Smooth muscle cell (in vitro differentiated cells): ENCODE results near the gene LDB2. TPM values are rescaled to one million over a fixed set of nuclear protein-coding genes. Genes with fewer than 3 reads are reported as not detected.

ENCODE experiments used
- DNase-seq: peaks from one replicate; lab custom pipeline; 2025; ENCODE audit not compliant: unreplicated experiment; lab: John Stamatoyannopoulos, UW
- H2AFZ ChIP-seq: fragments of 200-600 bp; sonication (generic); 2 replicates; pipeline ENCODE4 v1.6.0; 2016; ENCODE audit warnings: antibody characterized with exemption, low read depth, mild to moderate bottlenecking
- H3F3A ChIP-seq: fragments of 200-600 bp; sonication (generic); 2 replicates; pipeline ENCODE4 v1.6.0; 2017; ENCODE audit warnings: antibody characterized with exemption, low read depth
- H3K27ac ChIP-seq: fragments of 200-600 bp; sonication (generic); 2 replicates; pipeline ENCODE4 v1.5.1; 2016; ENCODE audit warnings: low read depth, mild to moderate bottlenecking
- H3K27me3 ChIP-seq: fragments of 200-600 bp; sonication (generic); 2 replicates; pipeline ENCODE4 v1.6.1; 2016; ENCODE audit warnings: low read depth, mild to moderate bottlenecking
- H3K36me3 ChIP-seq: fragments of 200-600 bp; sonication (generic); 2 replicates; pipeline ENCODE4 v1.5.1; 2016; ENCODE audit warnings: low read depth
- H3K4me1 ChIP-seq: fragments of 200-600 bp; sonication (generic); 2 replicates; pipeline ENCODE4 v1.5.1; 2016; ENCODE audit warnings: low read depth
- H3K4me2 ChIP-seq: fragments of 200-600 bp; sonication (generic); 2 replicates; pipeline ENCODE4 v1.6.0; 2016; ENCODE audit warnings: mild to moderate bottlenecking
- H3K4me3 ChIP-seq: fragments of 200-600 bp; sonication (generic); 2 replicates; pipeline ENCODE4 v1.5.1; 2016; ENCODE audit warnings: mild to moderate bottlenecking
- H3K79me2 ChIP-seq: fragments of 200-600 bp; sonication (generic); 2 replicates; pipeline ENCODE4 v1.6.0; 2016; ENCODE audit warnings: low read depth, mild to moderate bottlenecking
- H3K9ac ChIP-seq: fragments of 200-600 bp; sonication (generic); 2 replicates; pipeline ENCODE4 v1.6.0; 2016; ENCODE audit warnings: low read depth
- H3K9me3 ChIP-seq: fragments of 200-600 bp; sonication (generic); replicated peaks from 2 replicates; pipeline ENCODE4 v1.5.1; 2016; ENCODE audit warnings: low read depth
- H4K20me1 ChIP-seq: fragments of 200-600 bp; sonication (generic); 2 replicates; pipeline ENCODE4 v1.6.0; 2016; ENCODE audit warnings: low read depth
- WGBS: methylation state at CpG from one replicate; pipeline ENCODE4 v1.1.7; 2016; ENCODE audit warnings: low lambda C conversion rate; 5-methylcytosine and 5-hydroxymethylcytosine counted together
- polyA plus RNA-seq: library from polyadenylated mRNA; unstranded; fragments of >200 nt; fragmentation: Nextera tagmentation; extraction: Ambion mirVana; gene quantifications from 2 replicates; pipeline ENCODE4 v1.2.1, GENCODE V29; 2016
- total RNA-seq: library from RNA; depleted of rRNA; stranded (reverse); fragments of >200 nt; gene quantifications from 2 replicates; pipeline ENCODE4 v1.2.3, GENCODE V29; 2014
- TF ChIP-seq, protein P1 (sequence below): fragments of 200-600 bp; sonication (generic); IDR thresholded peaks from 2 replicates; pipeline ENCODE4 v1.5.1; 2017; ENCODE audit warnings: borderline replicate concordance, mild to moderate bottlenecking, antibody characterized with exemption; ENCODE audit not compliant: insufficient read depth, poor library complexity, severe bottlenecking

The LDB2 gene
- total and polyA plus RNA-seq, 2 experiments from 2014 or later, result 30.6 to 61.5 TPM

DNA sequence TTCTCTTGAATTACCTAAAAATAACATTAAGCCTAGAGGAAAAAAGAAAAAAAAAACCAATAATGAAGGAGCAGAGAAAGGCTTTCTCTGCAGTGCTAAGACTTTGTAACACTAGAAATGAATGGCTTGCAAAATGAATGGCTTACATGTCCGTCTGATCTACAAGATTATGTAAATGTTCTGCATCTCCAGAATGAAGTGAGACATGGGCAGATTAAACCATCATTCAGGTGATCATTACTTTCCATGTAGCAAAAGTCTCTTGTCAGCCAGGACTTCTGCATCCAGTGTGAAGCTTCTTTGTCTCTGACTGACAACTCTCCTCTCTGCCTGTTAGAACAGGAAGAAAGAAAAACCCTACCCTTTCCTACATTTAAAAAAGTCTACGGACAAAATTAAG is 304.3 kb downstream of the LDB2 start:
- peaks cover 27% of the 10 kb centered on the region for H3K4me1 ChIP-seq
- H3K27me3 ChIP-seq, result no peaks in the 10 kb centered on the region
- WGBS, result 85% methylated on average over 2 of the region's 2 CpGs

DNA sequence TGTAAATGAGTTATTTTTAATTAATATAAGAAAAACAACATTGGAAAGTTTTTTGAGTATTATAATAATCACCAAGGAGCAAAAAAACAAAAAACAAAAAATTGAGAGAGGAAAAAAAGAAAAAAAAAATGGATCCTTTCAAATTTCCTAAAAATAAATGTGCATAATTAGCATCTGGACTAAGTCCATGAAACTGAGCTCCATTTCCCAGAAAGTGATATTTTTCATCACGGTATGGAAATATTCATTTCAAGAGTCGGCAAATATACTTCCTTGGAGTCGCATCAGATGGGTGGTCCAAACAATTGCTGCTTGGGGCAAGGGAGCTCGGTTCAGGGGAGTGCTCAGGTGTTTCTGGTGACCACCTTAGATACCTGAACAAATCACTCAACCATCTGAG is 305.1 kb downstream of the LDB2 start:
- 74% methylated on average over 4 of the region's 4 CpGs for WGBS
- no peaks in the 10 kb centered on the region for H3K27me3 ChIP-seq
- H4K20me1 ChIP-seq, result no peaks in the 10 kb centered on the region
- H3K4me1 ChIP-seq, result peaks cover 22% of the 10 kb centered on the region
- H2AFZ ChIP-seq, result no peak overlapping the region
- TF ChIP-seq, protein P1, sequence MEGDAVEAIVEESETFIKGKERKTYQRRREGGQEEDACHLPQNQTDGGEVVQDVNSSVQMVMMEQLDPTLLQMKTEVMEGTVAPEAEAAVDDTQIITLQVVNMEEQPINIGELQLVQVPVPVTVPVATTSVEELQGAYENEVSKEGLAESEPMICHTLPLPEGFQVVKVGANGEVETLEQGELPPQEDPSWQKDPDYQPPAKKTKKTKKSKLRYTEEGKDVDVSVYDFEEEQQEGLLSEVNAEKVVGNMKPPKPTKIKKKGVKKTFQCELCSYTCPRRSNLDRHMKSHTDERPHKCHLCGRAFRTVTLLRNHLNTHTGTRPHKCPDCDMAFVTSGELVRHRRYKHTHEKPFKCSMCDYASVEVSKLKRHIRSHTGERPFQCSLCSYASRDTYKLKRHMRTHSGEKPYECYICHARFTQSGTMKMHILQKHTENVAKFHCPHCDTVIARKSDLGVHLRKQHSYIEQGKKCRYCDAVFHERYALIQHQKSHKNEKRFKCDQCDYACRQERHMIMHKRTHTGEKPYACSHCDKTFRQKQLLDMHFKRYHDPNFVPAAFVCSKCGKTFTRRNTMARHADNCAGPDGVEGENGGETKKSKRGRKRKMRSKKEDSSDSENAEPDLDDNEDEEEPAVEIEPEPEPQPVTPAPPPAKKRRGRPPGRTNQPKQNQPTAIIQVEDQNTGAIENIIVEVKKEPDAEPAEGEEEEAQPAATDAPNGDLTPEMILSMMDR, result no peak
- DNase-seq, result no peak
- no peaks in the 10 kb centered on the region for H3K9me3 ChIP-seq
- no peaks in the 10 kb centered on the region for H3K36me3 ChIP-seq
- H3K79me2 ChIP-seq, result no peaks in the 10 kb centered on the region
- no peak overlapping the region for H3K9ac ChIP-seq
- no peak overlapping the region for H3K4me3 ChIP-seq
- H3K27ac ChIP-seq, result no peak overlapping the region
- H3F3A ChIP-seq, result no peaks in the 10 kb centered on the region
- H3K4me2 ChIP-seq, result no peak overlapping the region

More for the DNA sequence above, 304.3 kb downstream of the LDB2 start:
- Histone ChIP-seq H3K9ac (no peak overlapping the region), H2AFZ (no peak overlapping the region), H3K79me2 (no peaks in the 10 kb centered on the region), H4K20me1 (no peaks in the 10 kb centered on the region), H3F3A (no peaks in the 10 kb centered on the region), H3K4me3 (no peak overlapping the region), H3K36me3 (no peaks in the 10 kb centered on the region), H3K27ac (no peak overlapping the region), H3K4me2 (no peak overlapping the region), H3K9me3 (no peaks in the 10 kb centered on the region)
- no peak for DNase-seq
- TF ChIP-seq, protein P1, result no peak

DNA sequence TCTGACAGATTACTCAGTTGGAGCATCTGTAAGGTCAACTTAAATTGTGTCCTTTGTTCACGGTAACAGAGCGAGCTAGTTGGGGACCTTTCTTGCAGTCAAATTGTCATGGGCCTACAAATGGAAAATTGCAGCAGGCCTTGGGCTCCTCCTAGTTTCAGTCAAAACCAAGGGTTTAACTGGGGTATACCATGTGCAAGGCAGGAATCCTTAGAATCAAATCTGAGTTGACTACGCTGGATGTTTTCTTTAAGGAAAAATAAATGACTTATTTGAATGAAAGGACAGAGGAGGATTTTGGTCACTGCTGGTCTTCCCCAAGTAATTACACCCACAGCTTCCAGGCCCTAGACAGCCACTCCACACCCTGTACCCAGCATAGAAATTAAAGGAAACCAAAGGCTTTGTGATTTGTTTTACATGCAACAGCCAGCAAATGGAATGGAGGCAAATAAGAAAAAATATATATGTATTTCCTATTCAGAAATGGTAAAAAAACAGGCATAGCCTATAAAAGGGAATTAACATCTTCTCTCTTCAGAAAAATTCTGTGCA is 307.1 kb downstream of the LDB2 start:
- Histone ChIP-seq H3K4me2 (peak overlapping the region; percentile 34), H3K36me3 (no peaks in the 10 kb centered on the region), H4K20me1 (no peaks in the 10 kb centered on the region), H2AFZ (no peak overlapping the region), H3K27ac (peak overlapping the region; percentile 16), H3K79me2 (no peaks in the 10 kb centered on the region), H3F3A (no peaks in the 10 kb centered on the region), H3K4me1 (peaks cover 21% of the 10 kb centered on the region), H3K4me3 (no peak overlapping the region), H3K27me3 (no peaks in the 10 kb centered on the region), H3K9ac (no peak overlapping the region), H3K9me3 (no peaks in the 10 kb centered on the region)
- TF ChIP-seq, protein P1, result no peak
- DNase-seq, result no peak
- 91% methylated on average over 3 of the region's 3 CpGs for WGBS

DNA sequence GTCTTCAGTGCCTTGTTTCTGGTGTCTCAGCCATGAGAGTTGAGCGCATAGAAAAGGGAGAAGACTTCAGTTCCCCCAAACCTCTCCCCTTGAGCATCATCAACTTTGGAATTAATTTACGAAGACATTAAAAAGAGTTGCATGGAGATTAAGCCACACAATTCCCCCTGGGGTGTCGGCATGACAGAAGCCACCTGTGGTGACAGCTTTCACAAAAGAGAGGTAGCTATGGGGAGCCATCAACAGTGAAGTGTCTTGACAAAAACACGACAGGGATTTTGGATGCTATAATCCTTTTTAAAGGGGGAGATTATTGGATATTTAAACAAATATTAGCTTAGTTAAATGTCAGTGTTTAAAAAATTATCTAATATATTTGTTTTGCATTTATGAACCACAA is 307.6 kb downstream of the LDB2 start:
- Histone ChIP-seq H2AFZ (no peak overlapping the region), H3K9ac (no peak overlapping the region), H3K4me2 (no peak overlapping the region), H3F3A (no peaks in the 10 kb centered on the region), H3K27ac (no peak overlapping the region), H3K9me3 (no peaks in the 10 kb centered on the region), H3K4me1 (peaks cover 21% of the 10 kb centered on the region), H3K79me2 (no peaks in the 10 kb centered on the region), H3K36me3 (no peaks in the 10 kb centered on the region), H3K27me3 (no peaks in the 10 kb centered on the region), H3K4me3 (no peak overlapping the region), H4K20me1 (no peaks in the 10 kb centered on the region)
- DNase-seq, result no peak
- TF ChIP-seq, protein P1, result no peak
- WGBS, result 69% methylated on average over 4 of the region's 4 CpGs
